CD4-positive, alpha-beta T cell (primary cell): ENCODE data around the gene WBP1. TPM values are rescaled to one million over a fixed set of nuclear protein-coding genes. Genes with fewer than 3 reads are reported as not detected.

Source experiments
- ATAC-seq: fragments of 200-7000 bp; cut with Tn5 transposase; one replicate; pipeline ENCODE4 v1.10.0; 2022; ENCODE audit warnings: mild to moderate bottlenecking; ENCODE audit not compliant: poor library complexity
- CTCF ChIA-PET: fragments of 350-600 bp; sonication (Branson Sonifier 250); formaldehyde crosslinking; loops from one replicate; lab custom pipeline; 2021; ENCODE audit warnings: antibody characterized with exemption, inconsistent platforms; lab: Charles Lee
- POLR2A ChIA-PET: fragments of 350-600 bp; sonication (Branson Sonifier 250); formaldehyde crosslinking; loops from one replicate; lab custom pipeline; 2021; ENCODE audit warnings: antibody characterized with exemption, inconsistent platforms; lab: Charles Lee
- DNase-seq, 14 experiments: peaks; one replicate each; pipeline ENCODE4 v3.0.0-alpha.2; 2013 to 2020; ENCODE audit warnings: mixed read lengths in 2 of 14
- H3K27ac ChIP-seq, 2 donors: one replicate each; pipeline versions ENCODE4 v1.5.1 to v1.7.0; 2013; ENCODE audit warnings: low read length in 2 of 2, low read depth in 1 of 2, mild to moderate bottlenecking in 1 of 2
- H3K27me3 ChIP-seq, 2 experiments: 1 replicate in 1 of 2; 2 replicates in 1 of 2; pipeline versions ENCODE4 v1.6.1 to v1.7.0; 2013; ENCODE audit warnings: low read length in 2 of 2, control low read depth in 1 of 2, mild to moderate bottlenecking in 1 of 2, moderate library complexity in 1 of 2; ENCODE audit not compliant: insufficient read depth in 2 of 2, control insufficient read depth in 1 of 2
- H3K36me3 ChIP-seq: one replicate; pipeline ENCODE4 v1.6.1; 2013; ENCODE audit warnings: low read length, control low read depth; ENCODE audit not compliant: insufficient read depth
- H3K4me1 ChIP-seq: one replicate; pipeline ENCODE4 v1.6.1; 2013; ENCODE audit warnings: low read length, control low read depth; ENCODE audit not compliant: insufficient read depth
- H3K4me3 ChIP-seq: one replicate; pipeline ENCODE4 v1.5.1; 2013; ENCODE audit warnings: mild to moderate bottlenecking, low read length, moderate library complexity
- H3K9me3 ChIP-seq, 2 experiments: 1 replicate in 1 of 2; 2 replicates in 1 of 2; pipeline versions ENCODE4 v1.6.1 to v1.7.0; 2013; ENCODE audit warnings: low read length in 2 of 2, mild to moderate bottlenecking in 2 of 2, control low read depth in 1 of 2, moderate library complexity in 1 of 2; ENCODE audit not compliant: control insufficient read depth in 1 of 2, insufficient read depth in 1 of 2
- H3K27ac Mint-ChIP-seq: one replicate; pipeline ENCODE4 v1.8.0; 2020; ENCODE audit warnings: mixed read lengths
- H3K27me3 Mint-ChIP-seq: one replicate; pipeline ENCODE4 v1.8.0; 2021; ENCODE audit warnings: mixed read lengths
- H3K36me3 Mint-ChIP-seq: one replicate; pipeline ENCODE4 v1.8.0; 2021; ENCODE audit warnings: low read depth, mixed read lengths
- H3K4me1 Mint-ChIP-seq: one replicate; pipeline ENCODE4 v1.8.0; 2021; ENCODE audit warnings: low read depth, mixed read lengths
- H3K4me3 Mint-ChIP-seq: one replicate; pipeline ENCODE4 v1.8.0; 2020; ENCODE audit warnings: mild to moderate bottlenecking, mixed read lengths
- H3K9me3 Mint-ChIP-seq: one replicate; pipeline ENCODE4 v1.8.0; 2020; ENCODE audit warnings: mixed read lengths
- CTCF ChIP-seq: fragments of 200-600 bp; IDR thresholded peaks from one replicate; pipeline ENCODE4 v1.8.0; 2022; ENCODE audit warnings: antibody characterized with exemption, mild to moderate bottlenecking
- intact Hi-C, 2 experiments: fragments of 100-400 bp; cut with DNase I in 1 of 2; cut with micrococcal nuclease in 1 of 2; formaldehyde crosslinking; loops; one replicate each; pipeline versions ENCODE4 v1.15.1 to v1.9.0; 2023 to 2025; cut with DNase I, micrococcal nuclease
- total RNA-seq, 174 experiments: library from RNA in 2 of 174; stranded (reverse) in 2 of 174; gene quantifications; one replicate each; pipeline ENCODE4 v1.2.3 and lab custom pipeline; 2021 to 2026

The WBP1 gene
- total RNA-seq, 2 experiments from 2014 or later: 79.1 to 80.5 TPM

GRCh38 chr2:74454654-74455511 is 3.4 kb upstream of the WBP1 start, which contains the start of gene INO80B:
INO80B (plus strand) TSS chr2:74455087; CDS start chr2:74455117, 30 bp downstream.
- Histone ChIP-seq H3K27me3 (no peaks in the 10 kb centered on the region), H3K4me1 (peaks cover 57% of the 10 kb centered on the region), H3K9me3 (no peaks in the 10 kb centered on the region), H3K36me3 (no peaks in the 10 kb centered on the region), H3K27ac (peak within 1 kb of the TSS; percentile 65 to 71), H3K4me3 (peak within 1 kb of the TSS; percentile 89)
- H3K27ac Mint-ChIP-seq: peak within 1 kb of the TSS; percentile 98
- no peaks in the 10 kb centered on the region for H3K27me3 Mint-ChIP-seq
- ATAC-seq: peak; percentile 37
- intact Hi-C loops: loop anchor here (1.0 to 10.0 kb wide), 8 partner anchors 17 to 1220 kb away; partner anchors contain the start of genes C2orf81 (in 2 of the 2), CCDC142 (in 2 of the 2), CCT7 (in 2 of the 2) and PRADC1 (in 2 of the 2)
- peak within 1 kb of the TSS; percentile 95 for H3K4me3 Mint-ChIP-seq
- TF ChIP-seq CTCF: no peak
- POLR2A ChIA-PET: interaction anchor here (0.6 to 6.5 kb wide), 17 partner anchors 10 to 718 kb away, joined by 3 to 225 read pairs (median 5); partner anchors contain the start of genes AUP1, C2orf81, CCDC142 and DQX1
- CTCF ChIA-PET: interaction anchor here (0.6 to 6.2 kb wide), 9 partner anchors 11 to 631 kb away, joined by 3 to 61 read pairs (median 4); partner anchors contain the start of genes C2orf81, CCDC142, MOGS and MRPL53
- H3K36me3 Mint-ChIP-seq: peaks cover 30% of the 10 kb centered on the region
- no peaks in the 10 kb centered on the region for H3K9me3 Mint-ChIP-seq
- peaks cover 67% of the 10 kb centered on the region for H3K4me1 Mint-ChIP-seq
- peak; percentile 94 to 99 (median 96) for DNase-seq

GRCh38 chr2:74457129-74457548 is 1.1 kb upstream of the WBP1 start:
- ATAC-seq (peak; percentile 9), DNase-seq (no peak)
- CTCF ChIA-PET: interaction anchor here (1.1 to 6.2 kb wide), 4 partner anchors 17 to 66 kb away, joined by 3 to 61 read pairs (median 6); partner anchors contain the start of genes CCDC142 and TTC31
- no peak for TF ChIP-seq CTCF
- peaks cover 30% of the 10 kb centered on the region for H3K36me3 Mint-ChIP-seq
- intact Hi-C loops: loop anchor here (2.0 to 10.0 kb wide), 3 partner anchors 52 to 1222 kb away; partner anchors contain the start of genes CCT7 (in 2 of the 2), PRADC1 (in 2 of the 2) and TPRKB (in 1 of the 2)
- peak overlapping the region; percentile 98 for H3K27ac Mint-ChIP-seq
- H3K4me3 Mint-ChIP-seq: peak overlapping the region; percentile 95
- Histone ChIP-seq H3K27me3 (no peaks in the 10 kb centered on the region), H3K27ac (peak overlapping the region; percentile 100), H3K9me3 (no peaks in the 10 kb centered on the region), H3K4me3 (peak overlapping the region; percentile 96), H3K36me3 (peaks cover 13% of the 10 kb centered on the region), H3K4me1 (peaks cover 54% of the 10 kb centered on the region)
- H3K4me1 Mint-ChIP-seq: peaks cover 69% of the 10 kb centered on the region
- no peaks in the 10 kb centered on the region for H3K27me3 Mint-ChIP-seq
- POLR2A ChIA-PET: interaction anchor here (0.8 to 6.5 kb wide), 17 partner anchors 13 to 1223 kb away, joined by 3 to 225 read pairs (median 6); partner anchors contain the start of genes AUP1, C2orf81, CCDC142 and CCT7
- H3K9me3 Mint-ChIP-seq: no peaks in the 10 kb centered on the region

- H3K4me3 Mint-ChIP-seq: peak overlapping the region; percentile 95
Observed at GRCh38 chr2:74457549-74458131, 598 bp upstream of the WBP1 start.

More at GRCh38 chr2:74457549-74458131, 598 bp upstream of the WBP1 start:
- Histone ChIP-seq H3K27me3 (no peaks in the 10 kb centered on the region), H3K36me3 (peaks cover 18% of the 10 kb centered on the region), H3K4me1 (peaks cover 49% of the 10 kb centered on the region), H3K9me3 (no peaks in the 10 kb centered on the region), H3K4me3 (peak overlapping the region; percentile 96), H3K27ac (peak overlapping the region; percentile 100)
- CTCF ChIA-PET: interaction anchor here (0.9 to 6.2 kb wide), 5 partner anchors 14 to 75 kb away, joined by 3 to 61 read pairs (median 5); partner anchors contain the start of genes CCDC142, MRPL53 and TTC31
- peak; percentile 59 for ATAC-seq
- no peak for TF ChIP-seq CTCF
- no peaks in the 10 kb centered on the region for H3K9me3 Mint-ChIP-seq
- DNase-seq: peak; percentile 66 to 91 (median 79)
- H3K27ac Mint-ChIP-seq: peak overlapping the region; percentile 98
- POLR2A ChIA-PET: interaction anchor here (0.9 to 6.5 kb wide), 29 partner anchors 13 to 1224 kb away, joined by 3 to 225 read pairs (median 5); partner anchors contain the start of genes AUP1, C2orf81, CCDC142 and CCT7
- intact Hi-C loops: loop anchor here (1.0 to 10.0 kb wide), 5 partner anchors 15 to 1223 kb away; partner anchors contain the start of genes CCT7 (in 2 of the 2), PRADC1 (in 2 of the 2), MRPL53 (in 1 of the 2) and TPRKB (in 1 of the 2)
- peaks cover 64% of the 10 kb centered on the region for H3K4me1 Mint-ChIP-seq
- peaks cover 32% of the 10 kb centered on the region for H3K36me3 Mint-ChIP-seq
- H3K27me3 Mint-ChIP-seq: no peaks in the 10 kb centered on the region
